ENCODE measurements around the gene TMEM131. TPM values are rescaled to one million over a fixed set of nuclear protein-coding genes. Genes with fewer than 3 reads are reported as not detected.
"Not testable (repeated sequence)": the region's sequence is repeated elsewhere in the genome, so short reads cannot be mapped to it uniquely, and the experiment has no call there.

The TMEM131 gene
- total RNA-seq, 4 donors from 2014 or later, result 78.4 to 86.4 (median 80.5) TPM

DNA sequence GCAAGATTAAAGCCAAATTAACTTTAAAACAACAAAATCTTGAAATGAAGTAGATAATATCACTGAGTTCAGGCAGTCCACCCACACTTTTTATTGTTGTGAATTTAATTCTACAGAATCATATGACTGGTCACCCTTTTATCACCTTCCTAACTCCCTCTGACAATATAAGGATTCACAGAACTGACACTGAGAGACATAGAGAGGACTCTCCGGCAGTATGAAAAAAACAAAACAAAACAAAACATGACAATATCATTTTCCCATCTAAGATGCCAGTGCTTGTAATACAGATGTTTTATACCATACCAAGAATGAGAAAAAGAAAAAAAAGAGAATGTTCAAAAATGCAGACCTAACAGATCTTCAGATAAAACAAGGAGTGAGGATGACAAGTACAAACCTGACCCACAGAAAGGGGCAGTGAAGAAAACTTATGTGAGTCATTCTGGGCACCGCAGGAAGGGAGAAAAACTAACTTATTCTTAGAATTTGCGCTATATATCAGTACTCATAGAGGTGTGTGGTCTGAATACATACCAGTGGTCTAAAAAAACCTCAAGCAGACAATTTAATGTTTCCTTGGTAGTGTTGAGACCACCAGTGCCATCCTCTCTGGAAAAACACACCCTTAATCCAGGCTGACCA is 145.7 kb downstream of the TMEM131 start:
- in situ Hi-C loops (cut with MboI; ENCODE audit: low pct_ligation_motif_present in 1 of 4, low pct_unique_long_range_greater_than_20kb in 1 of 4, low sequenced_read_pairs in 3 of 4), result no loop called here
- 84 to 90% methylated on average over 3 of the region's 3 CpGs for WGBS, 2 donors (ENCODE audit: low coverage in 1 of 2)
- Histone ChIP-seq H3K36me3 (no peaks in the 10 kb centered on the region), H3K27me3 (no peaks in the 10 kb centered on the region), H3K9me3 (no peaks in the 10 kb centered on the region), H3K27ac (no peak overlapping the region), H3K4me1 (peaks cover 0 to 25% (median under 1%) of the 10 kb centered on the region in 4 donors), H3K4me3 (no peak overlapping the region)
- no peak for TF ChIP-seq POLR2A (IDR thresholded peaks at IDR 0.05)
- no peak for TF ChIP-seq EP300 (IDR thresholded peaks at IDR 0.05; ENCODE audit: low read depth)
- TF ChIP-seq, protein P1, sequence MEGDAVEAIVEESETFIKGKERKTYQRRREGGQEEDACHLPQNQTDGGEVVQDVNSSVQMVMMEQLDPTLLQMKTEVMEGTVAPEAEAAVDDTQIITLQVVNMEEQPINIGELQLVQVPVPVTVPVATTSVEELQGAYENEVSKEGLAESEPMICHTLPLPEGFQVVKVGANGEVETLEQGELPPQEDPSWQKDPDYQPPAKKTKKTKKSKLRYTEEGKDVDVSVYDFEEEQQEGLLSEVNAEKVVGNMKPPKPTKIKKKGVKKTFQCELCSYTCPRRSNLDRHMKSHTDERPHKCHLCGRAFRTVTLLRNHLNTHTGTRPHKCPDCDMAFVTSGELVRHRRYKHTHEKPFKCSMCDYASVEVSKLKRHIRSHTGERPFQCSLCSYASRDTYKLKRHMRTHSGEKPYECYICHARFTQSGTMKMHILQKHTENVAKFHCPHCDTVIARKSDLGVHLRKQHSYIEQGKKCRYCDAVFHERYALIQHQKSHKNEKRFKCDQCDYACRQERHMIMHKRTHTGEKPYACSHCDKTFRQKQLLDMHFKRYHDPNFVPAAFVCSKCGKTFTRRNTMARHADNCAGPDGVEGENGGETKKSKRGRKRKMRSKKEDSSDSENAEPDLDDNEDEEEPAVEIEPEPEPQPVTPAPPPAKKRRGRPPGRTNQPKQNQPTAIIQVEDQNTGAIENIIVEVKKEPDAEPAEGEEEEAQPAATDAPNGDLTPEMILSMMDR (IDR thresholded peaks at IDR 0.05), result no peak
- TF ChIP-seq POLR2AphosphoS5 (IDR thresholded peaks at IDR 0.05), result no peak
- DNase-seq, result no peak
- intact Hi-C loops (cut with DNase I; ENCODE audit: low total_unique reads), result no loop called here

DNA sequence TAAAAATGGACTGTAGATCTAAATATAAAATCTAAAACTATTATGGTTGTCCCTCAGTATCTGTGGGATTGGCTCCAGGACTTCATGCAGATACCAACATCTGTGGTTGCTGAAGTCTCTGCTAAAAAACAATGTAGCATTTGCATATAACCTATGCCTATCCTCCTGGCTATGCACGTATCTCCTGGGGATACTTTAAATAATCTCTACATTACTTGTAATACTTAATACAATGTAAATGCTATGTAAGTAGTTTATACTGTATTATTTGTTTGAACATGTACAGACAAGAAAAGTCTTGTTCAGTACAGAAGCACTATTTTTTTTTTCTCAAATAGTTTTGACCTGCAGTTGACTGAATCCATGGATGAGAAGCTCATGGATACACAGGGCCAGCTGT is 147.4 kb downstream of the TMEM131 start:
- TF ChIP-seq POLR2AphosphoS5 (IDR thresholded peaks at IDR 0.05), result no peak
- H3K4me3 ChIP-seq, result no peak overlapping the region
- DNase-seq, result no peak
- in situ Hi-C loops (cut with MboI; ENCODE audit: low pct_ligation_motif_present in 1 of 4, low pct_unique_long_range_greater_than_20kb in 1 of 4, low sequenced_read_pairs in 3 of 4) (no loop called here), intact Hi-C loops (cut with DNase I; ENCODE audit: low total_unique reads) (no loop called here)
- no peaks in the 10 kb centered on the region for H3K36me3 ChIP-seq
- no peaks in the 10 kb centered on the region for H3K27me3 ChIP-seq
- 86 to 88% methylated on average over 1 of the region's 1 CpG for WGBS, 2 donors (ENCODE audit: low coverage in 1 of 2)
- peaks cover 0 to 36% (median 4%) of the 10 kb centered on the region in 4 donors for H3K4me1 ChIP-seq
- no peak overlapping the region for H3K27ac ChIP-seq
- no peaks in the 10 kb centered on the region for H3K9me3 ChIP-seq

DNA sequence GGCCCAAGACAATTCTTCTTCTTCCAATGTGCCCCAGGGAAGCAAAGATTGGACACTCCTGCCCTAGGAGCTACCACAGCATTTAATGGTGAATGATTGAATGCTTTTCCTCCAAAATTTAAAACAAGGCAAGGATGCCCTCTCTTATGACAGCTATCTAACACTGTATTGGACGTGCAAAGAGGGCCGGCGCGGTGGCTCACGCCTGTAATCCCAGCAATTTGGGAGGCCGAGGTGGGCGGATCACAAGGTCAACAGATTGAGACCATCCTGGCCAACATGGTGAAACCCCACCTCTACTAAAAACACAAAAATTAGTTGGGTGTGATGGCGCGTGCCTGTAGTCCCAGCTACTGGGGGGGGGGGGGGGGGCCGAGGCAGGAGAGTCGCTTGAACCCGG is 149.0 kb downstream of the TMEM131 start:
- H3K9me3 ChIP-seq; DNase-seq; in situ Hi-C loops (cut with MboI; ENCODE audit: low pct_ligation_motif_present in 1 of 4, low pct_unique_long_range_greater_than_20kb in 1 of 4, low sequenced_read_pairs in 3 of 4); H3K4me3 ChIP-seq; H3K27ac ChIP-seq; H3K27me3 ChIP-seq; intact Hi-C loops (cut with DNase I; ENCODE audit: low total_unique reads); H3K36me3 ChIP-seq: not testable (repeated sequence)
- peaks cover 0 to 35% (median 4%) of the 10 kb centered on the region in 4 donors for H3K4me1 ChIP-seq
- WGBS, 2 donors (ENCODE audit: low coverage in 1 of 2), result 93 to 99% methylated on average over 6 to 12 of the region's 12 CpGs

DNA sequence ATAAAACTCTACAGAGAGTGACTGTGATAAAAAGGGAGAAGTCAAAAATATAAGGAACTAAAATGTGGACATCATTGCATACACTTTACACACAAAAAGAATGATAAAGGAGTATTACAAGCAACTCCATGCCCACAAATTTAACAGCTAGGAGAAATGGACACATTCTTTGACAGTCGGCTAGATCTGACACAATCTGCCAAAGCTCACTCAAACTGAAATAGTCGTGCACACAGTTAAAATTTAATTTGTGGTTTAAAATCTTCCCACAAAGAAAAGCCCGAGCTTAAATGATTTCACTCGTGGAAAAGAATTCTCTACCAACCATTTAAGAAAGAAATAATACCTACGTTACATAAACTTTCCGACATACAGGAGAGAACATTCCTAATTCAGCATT is 149.9 kb downstream of the TMEM131 start:
- Histone ChIP-seq H3K27ac (no peak overlapping the region), H3K4me3 (no peak overlapping the region), H3K4me1 (peaks cover 0 to 33% (median 4%) of the 10 kb centered on the region in 4 donors), H3K36me3 (peaks cover 0 to 2% (median 0%) of the 10 kb centered on the region in 4 donors), H3K27me3 (no peaks in the 10 kb centered on the region), H3K9me3 (no peaks in the 10 kb centered on the region)
- in situ Hi-C loops (cut with MboI; ENCODE audit: low pct_ligation_motif_present in 1 of 4, low pct_unique_long_range_greater_than_20kb in 1 of 4, low sequenced_read_pairs in 3 of 4) (no loop called here), intact Hi-C loops (cut with DNase I; ENCODE audit: low total_unique reads) (no loop called here)
- 77 to 80% methylated on average over 6 of the region's 6 CpGs for WGBS, 2 donors (ENCODE audit: low coverage in 1 of 2)
- no peak for DNase-seq
- TF ChIP-seq EP300 (IDR thresholded peaks at IDR 0.05; ENCODE audit: low read depth), result no peak
- TF ChIP-seq, protein P1 (IDR thresholded peaks at IDR 0.05), result no peak
- TF ChIP-seq POLR2AphosphoS5 (IDR thresholded peaks at IDR 0.05), result no peak
- TF ChIP-seq POLR2A (IDR thresholded peaks at IDR 0.05), result no peak

- Histone ChIP-seq H3K27me3 (no peaks in the 10 kb centered on the region), H3K4me3 (no peak overlapping the region), H3K27ac (peak overlapping the region in 2 of 4 donors; percentile 13 to 28), H3K4me1 (peaks cover 0 to 33% (median 4%) of the 10 kb centered on the region in 4 donors), H3K9me3 (no peaks in the 10 kb centered on the region), H3K36me3 (peaks cover 0 to 9% (median under 1%) of the 10 kb centered on the region in 4 donors)
- DNase-seq, result no peak
- intact Hi-C loops (cut with DNase I; ENCODE audit: low total_unique reads), result no loop called here
- TF ChIP-seq POLR2A (IDR thresholded peaks at IDR 0.05) (no peak), POLR2AphosphoS5 (IDR thresholded peaks at IDR 0.05) (no peak)
- 55 to 82% methylated on average over 4 of the region's 4 CpGs for WGBS, 2 donors (ENCODE audit: low coverage in 1 of 2)
- in situ Hi-C loops (cut with MboI; ENCODE audit: low pct_ligation_motif_present in 1 of 4, low pct_unique_long_range_greater_than_20kb in 1 of 4, low sequenced_read_pairs in 3 of 4), result no loop called here
These were observed 150.6 kb downstream of the TMEM131 start for GRCh38 chr2:97845133-97845532.

All from transverse colon (tissue), 4 donors.